HepG2 (cell line): ENCODE measurements around the gene HAP1. TPM values are rescaled to one million over a fixed set of nuclear protein-coding genes. Genes with fewer than 3 reads are reported as not detected.

Experiments
- ATAD3A ChIP-seq: sonication (generic); formaldehyde crosslinking; IDR thresholded peaks from 2 replicates; pipeline ENCODE4 v1.4.0; 2020; ENCODE audit warnings: missing genetic modification reagents
- CBFB ChIP-seq: sonication (generic); formaldehyde crosslinking; IDR thresholded peaks from 2 replicates; pipeline ENCODE4 v1.4.0; 2020; ENCODE audit warnings: missing genetic modification reagents
- EP300 ChIP-seq, 3 experiments: sonication (generic) in 1 of 3; formaldehyde crosslinking in 1 of 3; IDR thresholded peaks; 2 replicates each; pipeline versions ENCODE4 v1.5.1 to v1.6.1; 2011 to 2020; ENCODE audit warnings: low read depth in 2 of 3, low read length in 2 of 3, borderline replicate concordance in 1 of 3, improper control_type of control experiment in 1 of 3, mild to moderate bottlenecking in 1 of 3, missing genetic modification reagents in 1 of 3, moderate library complexity in 1 of 3
- FOXC1 ChIP-seq: sonication (generic); formaldehyde crosslinking; IDR thresholded peaks from 2 replicates; pipeline ENCODE4 v1.8.0; 2022; ENCODE audit warnings: mild to moderate bottlenecking, missing genetic modification reagents, borderline replicate concordance
- HMG20A ChIP-seq: IDR thresholded peaks from 2 replicates; pipeline ENCODE4 v1.6.1; 2016; ENCODE audit warnings: borderline replicate concordance
- MEF2D ChIP-seq: sonication (generic); formaldehyde crosslinking; IDR thresholded peaks from 2 replicates; pipeline ENCODE4 v1.5.1; 2020; ENCODE audit warnings: mild to moderate bottlenecking, missing genetic modification reagents
- NR2F6 ChIP-seq, 2 experiments: IDR thresholded peaks; 2 replicates each; pipeline ENCODE4 v1.6.1; 2016; ENCODE audit warnings: antibody characterized with exemption in 1 of 2, mild to moderate bottlenecking in 1 of 2
- PHF8 ChIP-seq: sonication (generic); formaldehyde crosslinking; IDR thresholded peaks from 2 replicates; pipeline ENCODE4 v1.5.0; 2020; ENCODE audit warnings: missing genetic modification reagents
- POLR2G ChIP-seq: fragments of 200-400 bp; formaldehyde crosslinking; IDR thresholded peaks from 2 replicates; pipeline ENCODE4 v1.6.1; 2018; ENCODE audit warnings: mild to moderate bottlenecking, low read depth, low read length, moderate library complexity
- ZFP90 ChIP-seq: sonication (generic); formaldehyde crosslinking; IDR thresholded peaks from 2 replicates; pipeline ENCODE4 v1.8.0; 2022; ENCODE audit warnings: missing genetic modification reagents, mild to moderate bottlenecking, inconsistent platforms, borderline replicate concordance
- ZFY ChIP-seq: sonication (generic); formaldehyde crosslinking; IDR thresholded peaks from 2 replicates; pipeline ENCODE4 v1.4.0; 2020; ENCODE audit warnings: missing genetic modification reagents
- ZNF124 ChIP-seq: sonication (generic); formaldehyde crosslinking; IDR thresholded peaks from 2 replicates; pipeline ENCODE4 v1.4.0; 2020; ENCODE audit warnings: missing genetic modification reagents
- ZNF350 ChIP-seq: sonication (generic); formaldehyde crosslinking; IDR thresholded peaks from 2 replicates; pipeline ENCODE4 v1.4.0; 2020; ENCODE audit warnings: mild to moderate bottlenecking, low read depth, missing genetic modification reagents, borderline replicate concordance
- ZNF780A ChIP-seq: sonication (generic); formaldehyde crosslinking; IDR thresholded peaks from 2 replicates; pipeline ENCODE4 v1.8.0; 2022; ENCODE audit warnings: mild to moderate bottlenecking, missing genetic modification reagents, moderate library complexity
- polyA plus RNA-seq, 8 experiments: library from polyadenylated mRNA; depleted of rRNA in 3 of 8; stranded (reverse) in 7 of 8; unstranded in 1 of 8; fragments of >200 nt; fragmentation: Illumina TruSeq in 4 of 8; extraction: Trizol in 4 of 8; gene quantifications; 2 replicates each; pipeline versions ENCODE4 v1.2.1 to v1.2.3, GENCODE V29; 2011 to 2016; ENCODE audit warnings: low read depth in 4 of 8, missing spikeins in 1 of 8, mixed read lengths in 1 of 8; ENCODE audit not compliant: insufficient read depth in 1 of 8
- total RNA-seq, 5 experiments: library from RNA; depleted of rRNA; stranded (reverse); fragments of >200 nt; fragmentation: Illumina TruSeq; extraction: Trizol; gene quantifications; 2 replicates each; pipeline ENCODE4 v1.2.3, GENCODE V29; 2016; ENCODE audit warnings: low read depth in 1 of 5
- TF ChIP-seq, protein P1 (sequence below): sonication (generic); formaldehyde crosslinking; IDR thresholded peaks from 2 replicates; pipeline ENCODE4 v1.4.0; 2020; ENCODE audit warnings: missing genetic modification reagents, borderline replicate concordance
- TF ChIP-seq, protein P2 (sequence below): sonication (generic); formaldehyde crosslinking; IDR thresholded peaks from 2 replicates; pipeline ENCODE4 v1.8.0; 2023; ENCODE audit warnings: mild to moderate bottlenecking, missing genetic modification reagents

The HAP1 gene
- total and polyA plus RNA-seq, 2 of the 13 experiments (the other 11 are each of a cell fraction or from before 2014, with no cell fraction given) = 0.07 TPM

DNA sequence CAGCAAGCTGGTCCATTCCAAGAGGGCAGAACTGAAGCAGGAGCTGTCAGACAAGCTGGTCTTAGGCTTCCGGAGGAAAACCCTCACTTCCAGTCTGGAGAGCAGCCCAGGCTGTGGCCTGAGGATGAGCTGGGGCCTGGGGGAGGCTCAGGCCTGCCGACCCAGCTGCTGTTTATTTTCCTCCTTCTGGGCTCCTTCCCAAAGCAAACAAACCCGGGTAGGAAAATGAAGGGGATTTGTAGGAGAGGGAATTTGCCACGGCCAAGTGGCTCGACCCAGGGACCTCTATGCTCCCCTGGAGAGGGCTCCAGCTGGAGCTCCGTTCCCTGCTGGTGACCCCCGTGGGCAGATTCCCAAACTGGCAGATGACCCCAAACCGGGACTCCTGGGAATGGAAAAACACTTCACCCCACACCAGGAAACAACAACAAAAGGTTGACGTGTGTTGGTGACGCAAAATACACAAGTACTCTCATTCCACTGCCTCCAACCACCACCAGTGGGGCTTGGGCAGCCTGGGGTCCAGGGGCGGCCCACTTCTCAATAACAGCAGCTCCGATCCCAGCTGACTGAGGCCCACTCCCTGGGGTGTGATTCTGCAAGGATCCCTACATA, 43.2 kb upstream of the HAP1 start (continued):
- TF ChIP-seq, protein P1, sequence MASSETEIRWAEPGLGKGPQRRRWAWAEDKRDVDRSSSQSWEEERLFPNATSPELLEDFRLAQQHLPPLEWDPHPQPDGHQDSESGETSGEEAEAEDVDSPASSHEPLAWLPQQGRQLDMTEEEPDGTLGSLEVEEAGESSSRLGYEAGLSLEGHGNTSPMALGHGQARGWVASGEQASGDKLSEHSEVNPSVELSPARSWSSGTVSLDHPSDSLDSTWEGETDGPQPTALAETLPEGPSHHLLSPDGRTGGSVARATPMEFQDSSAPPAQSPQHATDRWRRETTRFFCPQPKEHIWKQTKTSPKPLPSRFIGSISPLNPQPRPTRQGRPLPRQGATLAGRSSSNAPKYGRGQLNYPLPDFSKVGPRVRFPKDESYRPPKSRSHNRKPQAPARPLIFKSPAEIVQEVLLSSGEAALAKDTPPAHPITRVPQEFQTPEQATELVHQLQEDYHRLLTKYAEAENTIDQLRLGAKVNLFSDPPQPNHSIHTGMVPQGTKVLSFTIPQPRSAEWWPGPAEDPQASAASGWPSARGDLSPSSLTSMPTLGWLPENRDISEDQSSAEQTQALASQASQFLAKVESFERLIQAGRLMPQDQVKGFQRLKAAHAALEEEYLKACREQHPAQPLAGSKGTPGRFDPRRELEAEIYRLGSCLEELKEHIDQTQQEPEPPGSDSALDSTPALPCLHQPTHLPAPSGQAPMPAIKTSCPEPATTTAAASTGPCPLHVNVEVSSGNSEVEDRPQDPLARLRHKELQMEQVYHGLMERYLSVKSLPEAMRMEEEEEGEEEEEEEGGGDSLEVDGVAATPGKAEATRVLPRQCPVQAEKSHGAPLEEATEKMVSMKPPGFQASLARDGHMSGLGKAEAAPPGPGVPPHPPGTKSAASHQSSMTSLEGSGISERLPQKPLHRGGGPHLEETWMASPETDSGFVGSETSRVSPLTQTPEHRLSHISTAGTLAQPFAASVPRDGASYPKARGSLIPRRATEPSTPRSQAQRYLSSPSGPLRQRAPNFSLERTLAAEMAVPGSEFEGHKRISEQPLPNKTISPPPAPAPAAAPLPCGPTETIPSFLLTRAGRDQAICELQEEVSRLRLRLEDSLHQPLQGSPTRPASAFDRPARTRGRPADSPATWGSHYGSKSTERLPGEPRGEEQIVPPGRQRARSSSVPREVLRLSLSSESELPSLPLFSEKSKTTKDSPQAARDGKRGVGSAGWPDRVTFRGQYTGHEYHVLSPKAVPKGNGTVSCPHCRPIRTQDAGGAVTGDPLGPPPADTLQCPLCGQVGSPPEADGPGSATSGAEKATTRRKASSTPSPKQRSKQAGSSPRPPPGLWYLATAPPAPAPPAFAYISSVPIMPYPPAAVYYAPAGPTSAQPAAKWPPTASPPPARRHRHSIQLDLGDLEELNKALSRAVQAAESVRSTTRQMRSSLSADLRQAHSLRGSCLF = 0 out of 2 replicates have a peak, but pooled peaks have one; percentile 23
- TF ChIP-seq MEF2D (peak; percentile 1; the same call in 1 of the 2 replicates), ZFP90 (CRISPR knock-in tag) (peak; percentile 98), ZNF780A (CRISPR knock-in tag) (no peak), PHF8 (peak; percentile 60; the same call in 1 of the 2 replicates), ATAD3A (no peak), CBFB (CRISPR knock-in tag) (peak; percentile 57; the same call in 1 of the 2 replicates), HMG20A (CRISPR knock-in tag) (peak; percentile 80), NR2F6 (IDR thresholded peaks at IDR 0.05) (peak; percentile 68), NR2F6 (CRISPR knock-in tag; IDR thresholded peaks at IDR 0.05) (peak; percentile 42; the same call in 1 of the 2 replicates), ZFY (peak; percentile 84), FOXC1 (CRISPR knock-in tag) (peak; percentile 60; the same call in 1 of the 2 replicates), ZNF124 (CRISPR knock-in tag) (0 out of 2 replicates have a peak, but pooled peaks have one; percentile 62), ZNF350 (peak; percentile 79), POLR2G (peak; percentile 59), EP300 (IDR thresholded peaks at IDR 0.05; ENCODE audit: low read depth in 2 of 2, low read length in 2 of 2) (peak in 1 of 2 experiments; percentile 55; a peak in 1 of 4 replicates), EP300 (CRISPR knock-in tag; IDR thresholded peaks at IDR 0.05; ENCODE audit: borderline replicate concordance) (no peak)
- TF ChIP-seq, protein P2, sequence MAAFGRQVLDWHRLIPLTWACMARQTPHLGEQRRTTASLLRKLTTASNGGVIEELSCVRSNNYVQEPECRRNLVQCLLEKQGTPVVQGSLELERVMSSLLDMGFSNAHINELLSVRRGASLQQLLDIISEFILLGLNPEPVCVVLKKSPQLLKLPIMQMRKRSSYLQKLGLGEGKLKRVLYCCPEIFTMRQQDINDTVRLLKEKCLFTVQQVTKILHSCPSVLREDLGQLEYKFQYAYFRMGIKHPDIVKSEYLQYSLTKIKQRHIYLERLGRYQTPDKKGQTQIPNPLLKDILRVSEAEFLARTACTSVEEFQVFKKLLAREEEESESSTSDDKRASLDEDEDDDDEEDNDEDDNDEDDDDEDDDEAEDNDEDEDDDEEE (CRISPR knock-in tag) = peak; percentile 65; the same call in 1 of the 2 replicates
